ENCODE data around the gene DYRK3.
"Not testable (repeated sequence)": the region's sequence is repeated elsewhere in the genome, so short reads cannot be mapped to it uniquely, and the experiment has no call there.

DYRK3 gene

DNA sequence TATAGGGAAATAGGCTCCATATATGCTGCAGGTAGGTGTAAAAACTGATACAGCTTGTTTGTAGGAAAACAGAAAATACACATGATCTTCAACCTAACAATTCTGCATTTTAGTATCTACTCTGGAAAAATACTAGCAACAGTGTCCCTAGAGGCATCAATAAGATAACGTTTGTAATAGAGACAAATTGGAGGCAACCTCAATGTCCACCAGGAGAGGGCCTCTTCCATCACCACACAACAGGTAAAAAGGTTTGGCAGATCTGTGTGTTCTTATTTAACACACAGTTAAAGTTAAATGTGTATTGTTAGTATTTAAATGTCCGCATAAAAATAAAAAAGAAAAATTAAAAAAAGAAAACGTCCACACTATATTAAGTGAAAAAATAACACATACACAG is 28.5 kb upstream of the DYRK3 start:
- 0 out of 2 replicates have a peak, but pooled peaks cover 5% of the 10 kb centered on the region for H3K4me1 ChIP-seq (ENCODE audit: insufficient read depth, low read length)
- no peak overlapping the region for H3K9ac ChIP-seq (ENCODE audit: low read depth, low read length)
- H3K9me3 ChIP-seq (ENCODE audit: control insufficient read depth, insufficient read depth, low read length), result no peaks in the 10 kb centered on the region
- H3K36me3 ChIP-seq (ENCODE audit: insufficient read depth, low read length), result no peaks in the 10 kb centered on the region; the same call in 1 of the 2 replicates

DNA sequence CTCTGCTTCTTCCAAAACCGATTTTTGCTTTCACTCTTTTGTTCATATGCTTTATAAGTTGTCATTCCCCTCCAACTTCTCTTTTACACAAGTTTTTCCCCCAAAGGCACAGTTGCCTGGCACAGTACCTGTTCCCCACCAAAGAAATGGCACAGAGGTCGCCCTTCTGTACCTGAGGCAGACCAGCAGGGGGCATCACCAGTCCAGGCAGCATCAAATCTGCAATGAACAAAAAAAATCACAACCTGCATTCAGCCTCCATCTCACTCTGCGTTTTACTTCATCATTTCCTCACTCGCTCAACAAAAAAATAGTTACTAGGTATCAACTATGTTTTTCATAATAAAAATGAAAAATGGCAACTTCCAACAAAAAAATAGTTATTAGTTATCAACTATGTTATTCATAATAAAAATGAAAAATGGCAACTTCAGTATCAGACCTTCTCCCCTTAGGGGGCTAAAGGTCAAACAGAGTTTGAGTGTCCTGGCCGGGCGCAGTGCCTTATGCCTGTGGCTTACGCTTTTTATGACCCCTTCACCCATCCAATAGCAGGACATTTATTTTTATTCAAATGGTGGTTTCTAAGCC is 27.1 kb upstream of the DYRK3 start:
- Histone ChIP-seq H3K9ac (ENCODE audit: low read depth, low read length) (no peak overlapping the region), H3K9me3 (ENCODE audit: control insufficient read depth, insufficient read depth, low read length) (no peaks in the 10 kb centered on the region), H3K4me1 (ENCODE audit: insufficient read depth, low read length) (0 out of 2 replicates have a peak, but pooled peaks cover 5% of the 10 kb centered on the region), H3K36me3 (ENCODE audit: insufficient read depth, low read length) (no peaks in the 10 kb centered on the region)

DNA sequence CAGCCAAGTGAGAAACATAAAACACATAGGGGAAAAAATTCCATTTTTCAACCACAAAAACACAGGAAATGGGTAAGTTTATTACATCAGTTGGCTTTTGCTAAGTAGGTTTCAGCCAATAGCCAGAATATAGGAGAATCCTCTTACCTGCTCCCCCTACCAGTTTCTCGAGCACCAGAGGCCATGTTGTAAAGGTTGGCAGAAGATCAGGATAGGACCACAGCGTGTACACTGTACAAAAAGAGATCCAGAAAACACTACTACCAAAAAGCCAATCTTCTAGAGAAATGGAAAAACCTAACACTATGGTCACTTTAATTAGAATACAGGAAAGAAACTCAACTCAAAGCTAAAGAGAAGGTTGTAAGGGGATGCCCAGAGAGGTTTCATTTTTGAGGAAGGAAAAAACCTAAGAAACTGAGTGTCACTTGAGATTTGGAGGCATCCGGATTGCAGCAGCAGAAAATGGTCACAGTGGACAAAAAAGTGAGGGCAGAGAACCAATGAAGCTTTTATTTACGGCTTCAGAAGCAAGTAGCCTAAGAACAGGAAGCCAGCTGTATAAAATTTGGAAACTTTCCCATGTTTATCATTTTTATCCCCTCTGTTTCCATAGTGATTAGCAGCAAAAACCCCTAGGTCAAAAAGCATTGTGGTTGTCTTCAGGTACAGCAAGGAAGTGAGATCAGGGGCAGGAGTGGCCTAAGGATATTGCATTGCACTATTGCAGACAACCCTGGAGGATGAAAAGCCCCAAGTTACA is 25.9 kb upstream of the DYRK3 start:
- H3K4me1 ChIP-seq (ENCODE audit: insufficient read depth, low read length), result 0 out of 2 replicates have a peak, but pooled peaks cover 5% of the 10 kb centered on the region
- no peaks in the 10 kb centered on the region for H3K9me3 ChIP-seq (ENCODE audit: control insufficient read depth, insufficient read depth, low read length)
- no peak overlapping the region for H3K9ac ChIP-seq (ENCODE audit: low read depth, low read length)
- no peaks in the 10 kb centered on the region for H3K36me3 ChIP-seq (ENCODE audit: insufficient read depth, low read length)

DNA sequence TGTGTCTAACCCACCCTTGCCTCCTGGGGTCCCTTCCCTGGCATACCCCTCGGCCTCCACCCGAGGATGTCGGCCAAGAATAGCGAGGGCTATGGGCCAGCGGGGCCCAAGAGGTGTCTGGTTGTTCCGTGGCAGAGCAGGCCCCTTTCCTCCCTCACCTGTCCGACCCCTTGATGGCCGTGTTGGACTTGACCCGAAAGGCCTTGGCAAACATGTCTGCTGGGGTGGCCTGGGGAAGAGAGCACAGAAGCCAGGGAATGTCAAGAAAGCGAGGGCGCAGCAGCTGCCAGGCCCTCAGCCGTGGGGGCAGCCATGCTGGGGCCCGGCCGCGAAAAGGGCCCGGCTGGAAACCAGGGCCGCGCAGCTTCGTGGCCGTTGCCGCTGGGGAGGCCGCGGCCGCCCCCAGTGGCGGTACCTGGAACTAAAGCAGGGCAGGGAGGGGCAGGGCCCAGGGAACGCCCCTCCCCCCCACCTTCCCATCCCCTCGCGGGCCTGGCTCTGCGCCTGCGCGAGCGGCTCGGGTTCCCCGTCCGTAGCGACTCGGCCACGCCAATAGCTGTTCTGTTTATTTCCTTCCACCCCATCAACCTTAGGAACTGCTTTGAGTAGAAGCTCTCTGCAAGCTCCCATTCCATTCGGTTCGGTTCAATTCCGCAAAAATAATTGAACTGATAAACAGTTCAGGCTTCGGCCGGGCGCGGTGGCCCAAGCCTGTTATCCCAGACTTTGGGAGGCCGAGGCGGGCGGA is 23.0 kb upstream of the DYRK3 start, which contains the start of gene EIF2D:
Gene EIF2D, minus strand, starts transcription at position 337 of the 748 bp plus-strand sequence. Its CDS starts 123 bp downstream, at position 214.
- no peaks in the 10 kb centered on the region; the same call in 1 of the 2 replicates for H3K9me3 ChIP-seq (ENCODE audit: control insufficient read depth, insufficient read depth, low read length)
- H3K36me3 ChIP-seq (ENCODE audit: insufficient read depth, low read length), result no peaks in the 10 kb centered on the region
- 0 out of 2 replicates have a peak, but pooled peaks cover 5% of the 10 kb centered on the region for H3K4me1 ChIP-seq (ENCODE audit: insufficient read depth, low read length)
- H3K9ac ChIP-seq (ENCODE audit: low read depth, low read length), result peak within 1 kb of the TSS; percentile 62

DNA sequence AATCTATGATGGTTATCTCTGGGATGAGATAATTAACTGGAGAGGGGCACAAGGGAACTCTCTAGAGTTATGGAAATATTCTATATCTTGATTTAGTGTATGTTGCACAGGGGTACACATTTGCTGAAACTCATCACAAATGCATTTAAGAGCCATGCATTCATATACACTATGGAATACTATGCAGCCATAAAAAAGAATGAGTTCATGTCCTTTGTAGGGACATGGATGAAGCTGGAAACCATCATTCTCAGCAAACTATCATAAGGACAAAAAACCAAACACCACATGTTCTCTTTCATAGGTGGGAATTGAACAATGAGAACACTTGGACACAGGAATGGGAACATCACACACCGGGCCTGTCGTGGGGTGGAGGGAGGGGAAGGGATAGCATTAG is 8.9 kb upstream of the DYRK3 start:
- not testable (repeated sequence) for H3K36me3 ChIP-seq (ENCODE audit: insufficient read depth, low read length); H3K4me1 ChIP-seq (ENCODE audit: insufficient read depth, low read length); H3K9ac ChIP-seq (ENCODE audit: low read depth, low read length); H3K9me3 ChIP-seq (ENCODE audit: control insufficient read depth, insufficient read depth, low read length)

DNA sequence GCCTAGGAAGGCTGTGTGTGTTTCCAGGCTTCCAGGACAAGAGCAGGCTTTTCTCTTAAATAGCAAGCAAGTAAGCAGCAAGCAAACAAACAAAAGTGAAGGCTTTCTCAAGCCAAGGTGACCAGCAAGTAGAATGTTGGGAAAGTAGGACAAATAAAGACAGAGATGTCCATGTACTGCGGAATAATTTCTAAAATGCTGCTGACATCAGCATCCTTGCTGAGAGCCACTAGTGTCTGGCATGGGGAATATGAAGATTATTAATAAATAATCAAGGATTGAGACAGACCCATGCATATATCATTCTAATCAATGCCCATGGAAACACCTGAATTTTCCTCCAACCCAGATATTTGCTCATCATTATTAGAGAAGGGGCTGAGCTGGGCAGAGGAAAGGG is 6.4 kb upstream of the DYRK3 start:
- no peaks in the 10 kb centered on the region for H3K9me3 ChIP-seq (ENCODE audit: control insufficient read depth, insufficient read depth, low read length)
- H3K36me3 ChIP-seq (ENCODE audit: insufficient read depth, low read length), result no peaks in the 10 kb centered on the region
- H3K9ac ChIP-seq (ENCODE audit: low read depth, low read length), result no peak overlapping the region
- H3K4me1 ChIP-seq (ENCODE audit: insufficient read depth, low read length), result peaks cover 9% of the 10 kb centered on the region; the same call in 1 of the 2 replicates

DNA sequence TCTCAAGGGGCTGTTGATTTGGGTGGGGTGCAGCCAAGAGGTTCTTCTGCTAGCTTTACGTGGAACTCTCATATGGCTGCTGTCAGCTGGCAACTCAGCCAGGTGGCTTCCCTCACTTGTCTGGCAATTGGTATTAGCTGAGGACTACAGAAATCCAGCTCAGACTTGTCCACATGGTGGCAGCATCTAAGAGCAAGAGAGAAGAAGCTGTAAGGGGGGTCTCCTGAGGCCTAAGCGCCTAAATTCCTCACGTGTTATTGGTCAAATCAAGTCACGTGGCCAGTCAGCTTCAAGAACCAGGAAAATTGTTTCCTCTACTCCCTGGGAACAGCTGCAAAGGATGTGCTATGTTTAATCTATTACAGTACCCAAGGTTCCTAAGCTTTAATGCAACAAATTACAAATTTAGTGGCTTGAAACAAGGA is 4.2 kb upstream of the DYRK3 start:
- Histone ChIP-seq H3K4me1 (ENCODE audit: insufficient read depth, low read length) (peaks cover 9% of the 10 kb centered on the region; the same call in 1 of the 2 replicates), H3K9ac (ENCODE audit: low read depth, low read length) (no peak overlapping the region), H3K9me3 (ENCODE audit: control insufficient read depth, insufficient read depth, low read length) (no peaks in the 10 kb centered on the region), H3K36me3 (ENCODE audit: insufficient read depth, low read length) (no peaks in the 10 kb centered on the region)

DNA sequence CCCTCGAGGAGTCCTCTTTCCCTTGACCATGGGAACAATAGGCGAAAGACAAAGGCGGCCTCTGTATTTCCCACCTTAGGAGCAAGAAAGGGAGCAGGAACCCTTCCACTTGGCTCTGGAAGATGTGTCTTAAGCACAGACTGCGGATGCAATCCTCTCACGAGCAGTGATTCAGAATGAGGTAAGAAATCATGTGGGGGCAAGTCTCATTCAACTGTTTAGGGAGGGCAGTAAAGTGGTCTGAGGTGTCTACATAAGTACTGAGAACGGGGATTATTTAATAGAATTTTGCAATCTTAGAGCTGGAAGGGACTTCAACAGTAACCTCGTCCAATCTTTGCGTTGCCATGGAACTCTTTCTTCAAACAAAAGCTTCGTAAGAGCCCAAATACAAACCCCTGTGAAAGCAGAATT is 1.6 kb upstream of the DYRK3 start:
- H3K9me3 ChIP-seq (ENCODE audit: control insufficient read depth, insufficient read depth, low read length), result no peaks in the 10 kb centered on the region
- H3K36me3 ChIP-seq (ENCODE audit: insufficient read depth, low read length), result no peaks in the 10 kb centered on the region
- H3K9ac ChIP-seq (ENCODE audit: low read depth, low read length), result no peak overlapping the region
- H3K4me1 ChIP-seq (ENCODE audit: insufficient read depth, low read length), result peaks cover 9% of the 10 kb centered on the region; the same call in 1 of the 2 replicates

DNA sequence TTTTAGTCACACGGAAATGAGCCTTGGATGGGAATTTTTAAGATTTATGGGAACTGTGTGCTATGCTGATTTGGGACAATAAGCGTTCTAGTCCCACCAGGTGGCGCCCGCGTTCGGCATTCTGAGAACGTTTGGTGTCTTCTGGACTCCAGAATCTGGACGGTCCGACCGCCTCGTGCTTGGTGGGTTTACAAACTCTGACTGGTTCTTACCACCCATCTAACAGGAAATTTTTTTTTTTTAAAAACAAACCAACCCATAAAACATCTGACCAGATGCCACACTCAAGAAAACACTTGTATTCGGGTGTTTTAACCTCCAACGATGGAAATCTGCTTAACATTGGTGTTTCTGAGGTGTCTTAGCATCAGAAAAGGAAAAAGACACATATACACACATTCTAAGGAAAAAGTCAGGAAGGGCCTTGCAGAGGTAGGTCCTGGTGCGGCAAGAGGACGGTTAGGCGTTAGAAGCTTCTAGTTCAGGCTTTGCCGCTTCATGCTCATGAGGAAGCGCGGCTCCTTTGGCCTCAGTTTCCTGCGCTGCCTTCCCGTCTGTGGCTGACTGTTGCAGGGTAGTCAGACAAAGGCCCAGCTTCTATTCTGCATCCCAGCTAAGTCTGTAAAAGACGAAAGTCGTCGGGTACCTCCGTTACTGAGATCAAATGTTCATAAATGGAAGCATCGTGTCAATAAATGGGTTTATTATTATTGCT is 814 bp upstream of the DYRK3 start:
- Histone ChIP-seq H3K9me3 (ENCODE audit: control insufficient read depth, insufficient read depth, low read length) (no peaks in the 10 kb centered on the region), H3K36me3 (ENCODE audit: insufficient read depth, low read length) (no peaks in the 10 kb centered on the region), H3K4me1 (ENCODE audit: insufficient read depth, low read length) (peaks cover 9% of the 10 kb centered on the region; the same call in 1 of the 2 replicates), H3K9ac (ENCODE audit: low read depth, low read length) (peak overlapping the region; percentile 60; the same call in 1 of the 2 replicates)

DNA sequence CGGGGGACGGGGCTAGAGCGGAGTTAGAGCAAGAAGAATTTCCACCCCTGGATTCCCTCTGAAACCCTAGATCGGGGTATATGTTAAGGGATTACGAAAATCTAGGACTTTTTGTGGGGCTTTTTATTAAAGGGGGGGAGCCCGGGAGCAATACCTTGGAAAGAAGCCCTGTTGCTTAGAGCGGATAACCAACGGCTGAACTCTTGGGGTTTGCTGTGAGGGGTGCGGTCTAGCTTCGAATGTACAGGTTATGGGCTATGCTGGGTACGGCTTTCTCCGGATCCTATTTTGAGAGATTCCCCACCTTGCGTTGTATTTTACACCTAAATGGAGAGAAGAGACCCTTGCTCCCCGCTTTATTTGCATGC is 626 bp downstream of the DYRK3 start:
- peak overlapping the region; percentile 60; the same call in 1 of the 2 replicates for H3K9ac ChIP-seq (ENCODE audit: low read depth, low read length)

DNA sequence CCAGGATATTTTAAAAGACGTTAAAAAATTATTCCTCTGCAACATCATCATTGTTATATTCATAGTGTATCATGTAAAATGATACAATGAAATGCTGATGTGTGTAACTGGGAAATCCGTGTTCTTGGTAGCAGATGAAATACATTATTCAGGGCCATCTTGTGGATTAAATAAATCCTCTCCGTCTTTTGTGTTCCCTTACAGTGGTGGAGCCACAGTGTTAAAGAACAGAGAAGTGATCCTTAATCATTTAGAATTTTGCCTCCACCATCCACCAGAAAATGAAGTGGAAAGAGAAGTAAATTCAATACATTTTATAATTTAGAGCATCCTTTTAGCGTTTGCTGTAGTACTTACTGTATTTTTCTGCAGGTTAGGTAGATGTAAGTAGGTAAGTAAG is 1.3 kb downstream of the DYRK3 start:
- Histone ChIP-seq H3K9ac (ENCODE audit: low read depth, low read length) (no peak overlapping the region), H3K4me1 (ENCODE audit: insufficient read depth, low read length) (peaks cover 9% of the 10 kb centered on the region; the same call in 1 of the 2 replicates), H3K9me3 (ENCODE audit: control insufficient read depth, insufficient read depth, low read length) (no peaks in the 10 kb centered on the region), H3K36me3 (ENCODE audit: insufficient read depth, low read length) (no peaks in the 10 kb centered on the region)

More for the DNA sequence above, 626 bp downstream of the DYRK3 start:
- H3K9me3 ChIP-seq (ENCODE audit: control insufficient read depth, insufficient read depth, low read length), result no peaks in the 10 kb centered on the region
- no peaks in the 10 kb centered on the region for H3K36me3 ChIP-seq (ENCODE audit: insufficient read depth, low read length)
- peaks cover 9% of the 10 kb centered on the region; the same call in 1 of the 2 replicates for H3K4me1 ChIP-seq (ENCODE audit: insufficient read depth, low read length)

DNA sequence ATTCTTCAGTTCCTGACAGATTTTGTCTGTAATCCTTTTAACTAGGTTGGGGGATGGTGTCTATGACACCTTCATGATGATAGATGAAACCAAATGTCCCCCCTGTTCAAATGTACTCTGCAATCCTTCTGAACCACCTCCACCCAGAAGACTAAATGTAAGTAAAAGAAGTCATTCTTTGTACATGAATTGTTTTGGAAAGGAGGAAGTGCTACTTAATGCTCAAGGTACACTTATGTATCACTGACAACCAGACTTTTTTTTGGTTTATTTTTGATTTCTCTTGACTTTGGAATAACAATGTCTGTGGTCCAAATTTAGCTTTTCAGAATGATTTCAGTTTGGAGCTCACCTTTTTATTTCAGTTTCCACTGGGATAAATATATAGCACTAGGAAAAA is 2.3 kb downstream of the DYRK3 start:
- Histone ChIP-seq H3K4me1 (ENCODE audit: insufficient read depth, low read length) (peaks cover 9% of the 10 kb centered on the region; the same call in 1 of the 2 replicates), H3K36me3 (ENCODE audit: insufficient read depth, low read length) (no peaks in the 10 kb centered on the region), H3K9me3 (ENCODE audit: control insufficient read depth, insufficient read depth, low read length) (no peaks in the 10 kb centered on the region), H3K9ac (ENCODE audit: low read depth, low read length) (no peak overlapping the region)

DNA sequence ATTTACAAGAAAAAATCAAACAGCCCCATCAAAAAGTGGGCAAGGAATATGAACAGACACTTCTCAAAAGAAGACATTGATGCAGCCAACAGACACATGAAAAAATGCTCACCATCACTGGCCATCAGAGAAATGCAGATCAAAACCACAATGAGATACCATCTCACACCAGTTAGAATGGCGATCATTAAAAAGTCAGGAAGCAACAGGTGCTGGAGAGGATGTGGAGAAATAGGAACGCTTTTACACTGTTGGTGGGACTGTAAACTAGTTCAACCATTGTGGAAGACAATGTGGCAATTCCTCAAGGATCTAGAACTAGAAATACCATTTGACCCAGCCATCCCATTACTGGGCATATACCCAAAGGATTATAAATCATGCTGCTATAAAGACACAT is 6.7 kb downstream of the DYRK3 start:
- H3K36me3 ChIP-seq (ENCODE audit: insufficient read depth, low read length); H3K9me3 ChIP-seq (ENCODE audit: control insufficient read depth, insufficient read depth, low read length); H3K9ac ChIP-seq (ENCODE audit: low read depth, low read length); H3K4me1 ChIP-seq (ENCODE audit: insufficient read depth, low read length): not testable (repeated sequence)

All from ES-I3 (cell line).